ENCODE measurements around the gene CAMP. TPM values are rescaled to one million over a fixed set of nuclear protein-coding genes. Genes with fewer than 3 reads are reported as not detected.

The CAMP gene
- total RNA-seq, 3 donors from 2014 or later, result not detected

GRCh38 chr3:48240000-48240963, 17.0 kb downstream of the CAMP start:
- ATAC-seq, result no peak
- H3K36me3 ChIP-seq (ENCODE audit: low read depth), result no peaks in the 10 kb centered on the region
- H3K9me3 ChIP-seq, result no peaks in the 10 kb centered on the region
- peak overlapping the region; percentile 67 for H3K4me3 ChIP-seq
- TF ChIP-seq CTCF (IDR thresholded peaks at IDR 0.05), result no peak
- no peak for DNase-seq
- intact Hi-C loops (cut with DNase I, micrococcal nuclease), result no loop called here
- H3K4me1 ChIP-seq (ENCODE audit: low read depth), result peaks cover 4% of the 10 kb centered on the region

DNA sequence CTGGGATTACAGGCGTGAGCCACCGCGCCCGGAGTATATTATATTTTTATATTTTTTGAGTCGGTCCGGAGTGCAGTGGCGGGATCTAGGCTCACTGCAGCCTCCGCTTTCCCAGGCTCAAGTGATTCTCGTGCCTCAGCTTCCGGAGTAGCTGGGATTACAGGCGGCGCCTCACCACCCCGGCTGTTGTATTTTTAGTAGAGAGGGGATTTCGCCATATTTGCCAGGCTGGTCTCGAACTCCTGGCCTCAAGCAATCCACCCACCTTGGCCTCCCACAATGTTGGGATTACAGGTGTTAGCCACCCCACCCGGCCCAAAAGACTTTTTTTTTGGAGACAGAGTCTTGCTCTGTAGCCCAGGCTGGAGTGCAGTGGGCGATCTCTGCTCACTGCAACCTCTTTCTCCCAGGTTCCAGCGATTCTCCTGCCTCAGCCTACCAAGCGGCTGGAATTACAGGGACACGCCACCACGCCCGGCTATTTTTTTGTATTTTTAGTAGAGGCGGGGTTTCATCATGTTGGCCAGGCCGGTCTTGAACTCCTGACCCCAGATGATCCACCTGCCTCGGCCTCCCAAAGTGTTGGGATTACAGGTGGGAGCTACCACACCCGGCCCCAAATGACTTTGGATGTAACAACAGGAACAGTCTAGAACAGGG, 18.6 kb downstream of the CAMP start:
- Histone ChIP-seq H3K9me3 (no peaks in the 10 kb centered on the region), H3K36me3 (ENCODE audit: low read depth) (no peaks in the 10 kb centered on the region), H3K4me1 (ENCODE audit: low read depth) (peaks cover 4% of the 10 kb centered on the region), H3K4me3 (peak overlapping the region; percentile 67)
- no peak for TF ChIP-seq CTCF (IDR thresholded peaks at IDR 0.05)
- DNase-seq (peak in 2 of 3 donors; percentile 22 to 52), ATAC-seq (no peak)
- intact Hi-C loops (cut with DNase I, micrococcal nuclease), result no loop called here

DNA sequence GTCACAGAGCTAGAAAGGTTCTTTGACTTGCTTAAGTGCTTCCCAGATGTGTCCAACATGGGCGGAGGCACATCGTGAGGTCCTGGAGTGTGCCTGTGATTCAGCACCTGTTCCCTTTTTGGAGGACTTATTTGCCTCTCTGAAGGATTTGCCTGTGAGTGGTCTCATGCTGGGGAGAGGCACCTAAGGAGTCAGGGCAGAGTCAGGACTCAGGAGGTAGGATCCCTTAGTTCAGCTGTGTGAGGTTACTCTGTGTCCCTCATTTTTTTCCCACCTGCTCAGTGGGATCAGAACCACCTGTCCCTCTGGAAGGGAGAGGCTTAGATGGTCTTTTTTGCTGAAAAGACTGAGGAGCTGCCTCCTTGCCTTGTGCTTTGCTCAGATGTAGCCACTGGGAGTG, 20.6 kb downstream of the CAMP start:
- Histone ChIP-seq H3K36me3 (ENCODE audit: low read depth) (no peaks in the 10 kb centered on the region), H3K4me1 (ENCODE audit: low read depth) (peaks cover 4% of the 10 kb centered on the region), H3K9me3 (no peaks in the 10 kb centered on the region), H3K4me3 (no peak overlapping the region)
- intact Hi-C loops (cut with DNase I, micrococcal nuclease), result no loop called here
- DNase-seq, result no peak
- ATAC-seq, result no peak
- TF ChIP-seq CTCF (IDR thresholded peaks at IDR 0.05), result no peak

- Histone ChIP-seq H3K4me1 (ENCODE audit: low read depth) (peaks cover 4% of the 10 kb centered on the region), H3K36me3 (ENCODE audit: low read depth) (no peaks in the 10 kb centered on the region), H3K4me3 (no peak overlapping the region), H3K9me3 (no peaks in the 10 kb centered on the region)
- DNase-seq (no peak), ATAC-seq (no peak)
- intact Hi-C loops (cut with DNase I, micrococcal nuclease), result no loop called here
- TF ChIP-seq CTCF (IDR thresholded peaks at IDR 0.05), result no peak
Observed at GRCh38 chr3:48244461-48244860, 21.2 kb downstream of the CAMP start.

DNA sequence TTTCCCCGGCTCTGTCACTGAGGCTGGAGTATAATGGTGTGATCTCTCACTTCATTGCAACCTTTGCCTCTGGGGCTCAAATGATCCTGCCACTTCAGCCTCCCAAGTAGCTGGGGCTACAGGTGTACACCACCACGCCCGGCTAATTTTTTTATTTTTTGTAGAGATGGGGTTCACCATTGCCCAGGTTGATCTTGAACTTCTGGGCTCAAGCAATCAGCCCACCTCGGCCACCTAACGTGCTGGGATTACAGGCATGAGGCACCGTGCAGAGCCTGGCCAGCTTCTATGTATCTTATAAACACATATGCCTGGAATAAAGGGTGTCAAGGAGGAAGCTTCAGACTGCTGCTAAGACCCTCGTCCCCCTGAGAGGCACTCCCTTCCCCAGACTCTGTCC, 21.8 kb downstream of the CAMP start:
- H3K9me3 ChIP-seq, result no peaks in the 10 kb centered on the region
- no peak overlapping the region for H3K4me3 ChIP-seq
- no peak for TF ChIP-seq CTCF (IDR thresholded peaks at IDR 0.05)
- H3K4me1 ChIP-seq (ENCODE audit: low read depth), result peaks cover 4% of the 10 kb centered on the region
- no peak for ATAC-seq
- DNase-seq, result no peak
- no peaks in the 10 kb centered on the region for H3K36me3 ChIP-seq (ENCODE audit: low read depth)
- intact Hi-C loops (cut with DNase I, micrococcal nuclease), result no loop called here
